GM23338 (cell line): Measurements from ENCODE around the gene MYOM1. TPM values are rescaled to one million over a fixed set of nuclear protein-coding genes. Genes with fewer than 3 reads are reported as not detected.

Experiments used
- ATAC-seq: fragments of 200-7000 bp; cut with Tn5 transposase; 3 replicates; pipeline ENCODE4 v1.9.1; 2020
- DNase-seq: peaks from one replicate; pipeline ENCODE4 v3.0.0-alpha.2; 2015; ENCODE audit warnings: low spot score
- H2AFZ ChIP-seq: fragments of 200-600 bp; sonication (generic); 2 replicates; pipeline ENCODE4 v1.8.0; 2016; ENCODE audit warnings: antibody characterized with exemption, mild to moderate bottlenecking, moderate library complexity
- H3F3A ChIP-seq: fragments of 200-600 bp; sonication (generic); replicated peaks from 2 replicates; pipeline ENCODE4 v1.8.0; 2017; ENCODE audit warnings: antibody characterized with exemption, mixed run types, low read depth
- H3K27ac ChIP-seq: fragments of 200-600 bp; sonication (generic); 2 replicates; pipeline ENCODE4 v1.6.1; 2016; ENCODE audit warnings: low read depth
- H3K27me3 ChIP-seq: fragments of 200-600 bp; sonication (generic); 2 replicates; pipeline ENCODE4 v1.8.0; 2016; ENCODE audit warnings: mild to moderate bottlenecking, mixed run types, moderate library complexity; ENCODE audit not compliant: insufficient read depth
- H3K36me3 ChIP-seq: fragments of 200-600 bp; sonication (generic); 2 replicates; pipeline ENCODE4 v1.8.0; 2016; ENCODE audit warnings: mild to moderate bottlenecking; ENCODE audit not compliant: insufficient read depth
- H3K4me1 ChIP-seq: fragments of 200-600 bp; sonication (generic); 2 replicates; pipeline ENCODE4 v1.8.0; 2016; ENCODE audit warnings: mild to moderate bottlenecking, moderate library complexity; ENCODE audit not compliant: insufficient read depth
- H3K4me2 ChIP-seq: fragments of 200-600 bp; sonication (generic); 2 replicates; pipeline ENCODE4 v1.7.1; 2017; ENCODE audit warnings: mixed run types
- H3K4me3 ChIP-seq: fragments of 200-600 bp; sonication (generic); 2 replicates; pipeline ENCODE4 v1.6.1; 2016; ENCODE audit warnings: mixed run types
- H3K79me2 ChIP-seq: fragments of 200-600 bp; sonication (generic); replicated peaks from 2 replicates; pipeline ENCODE4 v1.8.0; 2017; ENCODE audit warnings: mild to moderate bottlenecking; ENCODE audit not compliant: insufficient read depth
- H3K9me2 ChIP-seq: fragments of 200-600 bp; sonication (generic); 2 replicates; pipeline ENCODE4 v1.8.0; 2017; ENCODE audit not compliant: insufficient read depth
- H4K20me1 ChIP-seq: fragments of 200-600 bp; sonication (generic); replicated peaks from 2 replicates; pipeline ENCODE4 v1.8.0; 2017; ENCODE audit warnings: mild to moderate bottlenecking; ENCODE audit not compliant: insufficient read depth
- H3K27ac Mint-ChIP-seq: 2 replicates; pipeline ENCODE4 v1.8.0; 2020; ENCODE audit warnings: inconsistent platforms, mild to moderate bottlenecking, moderate library complexity, mixed read lengths
- H3K27me3 Mint-ChIP-seq: 3 replicates; pipeline ENCODE4 v1.8.0; 2022; ENCODE audit warnings: low read depth, mild to moderate bottlenecking, moderate library complexity, mixed read lengths, inconsistent platforms; ENCODE audit not compliant: insufficient read depth, poor library complexity
- H3K36me3 Mint-ChIP-seq: 3 replicates; pipeline ENCODE4 v1.8.0; 2021; ENCODE audit warnings: low read depth, mild to moderate bottlenecking, inconsistent platforms, moderate library complexity, mixed read lengths
- H3K4me1 Mint-ChIP-seq: 3 replicates; pipeline ENCODE4 v1.8.0; 2020; ENCODE audit warnings: mild to moderate bottlenecking, inconsistent platforms, mixed read lengths
- H3K4me3 Mint-ChIP-seq: 3 replicates; pipeline ENCODE4 v1.8.0; 2021; ENCODE audit warnings: moderate library complexity, mild to moderate bottlenecking, inconsistent platforms, mixed read lengths
- H3K9me3 Mint-ChIP-seq: 3 replicates; pipeline ENCODE4 v1.8.0; 2020; ENCODE audit warnings: moderate library complexity, mild to moderate bottlenecking, inconsistent platforms, mixed read lengths
- CREB1 ChIP-seq: fragments of 250-450 bp; sonication (Bioruptor Pico); IDR thresholded peaks from 2 replicates; pipeline ENCODE4 v1.5.0; 2020; ENCODE audit warnings: low read depth, mild to moderate bottlenecking, moderate library complexity
- CTCF ChIP-seq, 2 experiments: fragments of 200-600 bp in 1 of 2; sonication (generic) in 1 of 2; conservative IDR thresholded peaks; 2 replicates each; pipeline versions ENCODE4 v1.5.1 to v1.6.1; 2016 to 2017; ENCODE audit warnings: antibody characterized with exemption in 2 of 2, low read depth in 2 of 2, mild to moderate bottlenecking in 2 of 2, moderate library complexity in 1 of 2
- ETS1 ChIP-seq: IDR thresholded peaks from 2 replicates; pipeline ENCODE4 v1.6.1; 2016; ENCODE audit warnings: antibody characterized with exemption
- EZH2 ChIP-seq: fragments of 200-600 bp; sonication (generic); IDR thresholded peaks from one replicate; pipeline ENCODE4 v1.8.0; 2017; ENCODE audit warnings: antibody characterized with exemption, mild to moderate bottlenecking, low read depth; ENCODE audit not compliant: unreplicated experiment
- EZH2phosphoT487 ChIP-seq: fragments of 200-600 bp; sonication (generic); IDR thresholded peaks from one replicate; pipeline ENCODE4 v1.8.1; 2018; ENCODE audit warnings: antibody characterized with exemption; ENCODE audit not compliant: unreplicated experiment
- JUNB ChIP-seq: IDR thresholded peaks from one replicate; pipeline ENCODE4 v1.6.1; 2016; ENCODE audit warnings: antibody characterized with exemption; ENCODE audit not compliant: unreplicated experiment
- NANOG ChIP-seq: IDR thresholded peaks from 2 replicates; pipeline ENCODE4 v1.6.1; 2016; ENCODE audit warnings: antibody characterized with exemption, borderline replicate concordance
- POLR2AphosphoS5 ChIP-seq: IDR thresholded peaks from 2 replicates; pipeline ENCODE4 v1.6.1; 2016; ENCODE audit warnings: antibody characterized with exemption, low read depth
- REST ChIP-seq: IDR thresholded peaks from one replicate; pipeline ENCODE4 v1.6.1; 2018; ENCODE audit warnings: antibody characterized with exemption; ENCODE audit not compliant: unreplicated experiment
- STAT1 ChIP-seq: IDR thresholded peaks from one replicate; pipeline ENCODE4 v1.6.1; 2016; ENCODE audit warnings: antibody characterized with exemption; ENCODE audit not compliant: unreplicated experiment
- ZNF114 ChIP-seq: fragments of 250-450 bp; sonication (Bioruptor Pico); IDR thresholded peaks from 2 replicates; pipeline ENCODE4 v1.5.0; 2020; ENCODE audit warnings: mild to moderate bottlenecking, moderate library complexity
- ZNF331 ChIP-seq: fragments of 250-450 bp; sonication (Bioruptor Pico); IDR thresholded peaks from 2 replicates; pipeline ENCODE4 v1.5.0; 2020; ENCODE audit warnings: low read depth, mild to moderate bottlenecking, moderate library complexity
- ZNF462 ChIP-seq: fragments of 250-450 bp; sonication (Bioruptor Pico); IDR thresholded peaks from 2 replicates; pipeline ENCODE4 v1.5.0; 2020; ENCODE audit warnings: mild to moderate bottlenecking, moderate library complexity
- polyA plus RNA-seq: library from polyadenylated mRNA; unstranded; fragments of >200 nt; fragmentation: Nextera tagmentation; extraction: Ambion mirVana; gene quantifications from 2 replicates; pipeline ENCODE4 v1.2.1, GENCODE V29; 2016
- total RNA-seq: library from RNA; depleted of rRNA; stranded (reverse); fragments of >200 nt; shearing (Covaris generic); gene quantifications from 2 replicates; pipeline ENCODE4 v1.2.3, GENCODE V29; 2014

MYOM1 gene
- total and polyA plus RNA-seq, 2 experiments from 2014 or later = 0.27 to 0.38 TPM

GRCh38 chr18:3154214-3154613 is 65.6 kb downstream of the MYOM1 start:
- Mint-ChIP-seq H3K9me3 (no peaks in the 10 kb centered on the region), H3K36me3 (no peaks in the 10 kb centered on the region), H3K27me3 (peaks cover 1% of the 10 kb centered on the region), H3K4me1 (peaks cover 2% of the 10 kb centered on the region), H3K27ac (no peak overlapping the region), H3K4me3 (no peak overlapping the region)
- TF ChIP-seq ZNF462 (CRISPR knock-in tag) (no peak), ETS1 (no peak), EZH2 (no peak), JUNB (no peak), REST (no peak), STAT1 (no peak), ZNF114 (CRISPR knock-in tag) (no peak), EZH2phosphoT487 (no peak), POLR2AphosphoS5 (no peak), CTCF (conservative IDR thresholded peaks at IDR 0.05; ENCODE audit: low read depth in 2 of 2) (no peak), CREB1 (no peak), ZNF331 (CRISPR knock-in tag) (no peak), NANOG (no peak)
- no peak for DNase-seq
- Histone ChIP-seq H3F3A (no peaks in the 10 kb centered on the region), H3K4me1 (no peaks in the 10 kb centered on the region), H3K27me3 (no peaks in the 10 kb centered on the region), H3K27ac (no peak overlapping the region), H3K4me3 (no peak overlapping the region), H4K20me1 (no peaks in the 10 kb centered on the region), H3K36me3 (no peaks in the 10 kb centered on the region), H3K79me2 (no peaks in the 10 kb centered on the region), H2AFZ (no peak overlapping the region), H3K4me2 (no peak overlapping the region), H3K9me2 (no peaks in the 10 kb centered on the region)
- no peak for ATAC-seq
